DLD1 (cell line): Measurements from ENCODE around the gene STK33.

Source experiments
- in situ Hi-C: cut with HindIII; loops from 2 replicates; pipeline ENCODE4 v1.10.0; 2017; ENCODE audit warnings: low sequenced_read_pairs

The STK33 gene

GRCh38 chr11:8357891-8358566, 236.0 kb downstream of the STK33 start:
- in situ Hi-C loops = no loop called here

DNA sequence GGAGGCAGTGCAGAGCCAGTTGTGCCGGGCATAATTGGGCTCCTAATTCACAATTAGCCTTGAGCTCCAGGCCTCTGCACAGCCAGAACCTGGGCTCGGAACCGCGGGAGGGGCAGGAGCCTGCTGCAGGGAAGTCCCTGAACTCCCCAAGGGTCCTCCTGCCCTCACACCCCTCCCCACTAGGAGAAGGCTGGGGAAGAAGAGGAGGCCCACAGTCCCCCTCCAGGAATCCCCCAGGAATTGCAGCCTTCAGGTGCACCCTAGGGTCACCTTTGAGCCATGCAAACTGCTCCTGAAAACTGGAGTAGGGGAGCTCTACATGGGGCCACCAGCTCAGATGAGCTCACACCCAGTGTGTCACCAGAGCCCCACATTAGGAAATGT, 236.5 kb downstream of the STK33 start:
- in situ Hi-C loops = no loop called here

DNA sequence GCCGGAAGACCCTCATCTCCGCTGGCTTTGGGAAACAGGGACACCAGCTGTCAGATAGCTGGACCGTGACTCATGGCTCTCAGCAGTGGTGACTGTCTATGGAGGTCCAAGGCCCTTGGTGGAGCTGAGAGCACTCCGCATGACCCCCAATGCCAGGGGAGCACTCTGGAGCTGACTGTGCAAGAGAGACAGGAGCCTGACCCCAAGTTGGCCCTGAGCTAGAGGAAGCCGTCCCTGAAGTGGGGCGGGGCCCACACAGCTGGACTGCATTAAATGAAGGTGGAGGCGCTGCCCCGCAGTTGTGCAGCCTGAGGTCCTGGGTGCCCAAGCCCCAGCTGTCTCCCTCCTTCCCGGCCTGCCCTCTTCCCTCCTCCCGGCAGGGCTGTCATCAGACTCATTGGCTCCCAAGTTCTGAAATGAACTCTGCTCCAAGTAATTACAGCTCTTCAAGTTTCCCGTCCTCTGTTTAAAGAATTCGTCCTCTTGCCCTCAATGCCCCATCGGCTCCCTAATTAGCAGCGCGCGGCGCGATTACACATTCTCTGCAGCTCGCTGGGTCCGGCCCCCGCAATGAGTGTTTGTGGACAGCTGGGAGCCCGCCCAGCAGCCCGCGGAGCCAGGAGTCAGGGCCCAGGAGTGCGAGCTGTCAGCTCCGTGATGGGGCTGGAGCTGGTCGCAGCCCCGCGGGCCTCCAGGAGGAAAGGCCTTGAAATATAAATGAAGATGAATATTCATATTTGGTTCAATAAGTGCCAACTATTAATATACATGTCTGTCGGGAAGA, 237.1 kb downstream of the STK33 start:
- in situ Hi-C loops = no loop called here

GRCh38 chr11:8356216-8356615, 237.8 kb downstream of the STK33 start:
- in situ Hi-C loops = no loop called here

GRCh38 chr11:8355416-8355742, 238.6 kb downstream of the STK33 start:
- in situ Hi-C loops = no loop called here

DNA sequence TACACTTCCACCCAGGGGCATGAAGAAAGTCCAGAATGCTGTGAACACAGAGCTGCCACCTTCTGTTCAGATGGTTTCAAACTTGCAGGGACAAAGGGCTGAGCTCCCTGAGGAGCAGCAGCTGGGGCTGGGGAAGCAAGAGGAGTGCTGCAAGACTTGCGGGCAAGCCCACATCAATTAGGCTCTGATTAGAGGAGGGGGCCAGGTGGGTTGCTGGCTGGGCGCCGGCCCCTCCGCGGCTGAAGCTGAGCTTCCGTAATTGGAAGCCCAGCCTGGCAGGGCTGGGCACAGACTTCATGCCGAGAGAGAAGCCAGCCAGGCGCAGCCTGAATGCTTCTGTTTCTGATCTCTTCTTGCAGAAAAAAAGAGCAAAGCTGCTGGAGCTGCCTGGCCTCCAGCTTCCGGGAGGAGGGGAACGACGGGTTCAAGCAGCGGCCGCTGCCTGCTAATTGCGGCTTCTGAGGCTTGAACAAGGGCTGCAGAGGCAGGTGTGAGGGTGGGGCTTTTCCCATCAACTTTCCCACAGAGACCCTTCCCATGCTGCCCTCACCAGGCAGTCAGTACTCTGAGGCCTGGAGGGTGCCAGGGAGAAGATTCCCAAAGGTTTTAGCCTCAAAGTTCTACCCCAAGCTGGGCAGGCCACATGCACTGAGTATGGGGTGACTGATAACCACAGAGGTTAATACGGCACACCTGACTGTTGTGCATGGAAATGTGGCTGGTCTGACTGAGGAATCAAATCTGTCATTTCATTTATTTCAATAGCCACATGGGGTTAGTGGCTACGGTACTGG, 239.2 kb downstream of the STK33 start:
- in situ Hi-C loops = no loop called here

- in situ Hi-C loops = no loop called here
Measured at GRCh38 chr11:8352876-8353505, 241.0 kb downstream of the STK33 start.

DNA sequence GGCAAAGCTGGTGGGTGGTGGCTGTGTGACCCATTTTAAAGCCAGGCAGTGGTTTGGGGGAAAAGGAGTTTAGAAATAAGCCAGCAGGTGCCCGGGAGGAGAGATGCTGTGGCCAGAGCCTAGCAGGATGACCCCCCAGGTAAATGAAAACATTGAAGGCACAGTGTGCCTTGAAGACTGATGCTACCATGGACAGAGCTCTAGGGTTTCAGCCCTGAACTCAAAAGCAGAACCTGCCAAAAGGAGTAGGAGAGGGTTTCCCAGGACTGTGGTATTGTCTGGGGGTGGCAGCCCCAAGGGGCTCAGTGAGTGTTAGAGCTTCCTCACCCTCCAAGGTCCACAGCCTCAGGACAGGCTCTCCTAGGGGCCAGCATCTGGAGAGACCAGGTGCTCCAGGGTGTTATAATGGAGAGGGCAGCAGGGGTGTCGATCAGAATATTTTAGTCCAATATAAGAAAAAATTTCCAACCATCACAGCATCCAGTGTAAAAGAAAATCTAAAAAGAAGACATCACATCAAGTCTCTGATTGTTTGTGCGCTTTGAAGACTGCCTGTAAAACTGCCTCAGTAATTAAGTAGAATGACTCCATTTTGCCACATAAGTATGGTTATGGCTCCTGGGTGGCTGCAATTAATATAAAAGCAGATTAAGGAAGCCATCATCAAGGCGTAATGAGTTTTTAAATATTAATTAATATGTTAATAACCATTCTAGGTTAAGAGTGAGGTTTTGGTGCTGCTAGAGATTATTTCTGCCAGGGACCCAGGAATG, 241.7 kb downstream of the STK33 start:
- in situ Hi-C loops = no loop called here

GRCh38 chr11:8351223-8351622, 242.8 kb downstream of the STK33 start:
- in situ Hi-C loops = no loop called here

DNA sequence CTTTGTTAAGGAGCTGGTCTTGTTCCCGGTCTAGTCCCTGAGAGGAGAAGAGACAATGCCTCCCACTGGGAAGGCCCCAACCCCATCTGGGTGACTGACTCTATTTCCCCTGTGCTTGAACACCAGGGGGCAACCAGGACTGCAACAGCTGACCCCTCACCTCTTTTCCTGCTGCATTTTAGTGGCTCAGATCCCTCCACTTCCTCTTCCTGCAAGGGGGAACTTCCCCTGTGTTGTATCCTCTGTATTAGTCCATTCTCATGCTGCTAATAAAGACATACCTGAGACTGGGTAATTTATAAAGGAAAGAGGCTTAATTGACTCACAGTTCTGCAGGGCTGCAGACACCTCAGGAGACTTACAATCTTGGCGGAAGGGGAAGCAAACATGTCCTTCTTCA, 246.1 kb downstream of the STK33 start:
- in situ Hi-C loops = no loop called here

GRCh38 chr11:8346157-8346755, 247.8 kb downstream of the STK33 start:
- in situ Hi-C loops = no loop called here

DNA sequence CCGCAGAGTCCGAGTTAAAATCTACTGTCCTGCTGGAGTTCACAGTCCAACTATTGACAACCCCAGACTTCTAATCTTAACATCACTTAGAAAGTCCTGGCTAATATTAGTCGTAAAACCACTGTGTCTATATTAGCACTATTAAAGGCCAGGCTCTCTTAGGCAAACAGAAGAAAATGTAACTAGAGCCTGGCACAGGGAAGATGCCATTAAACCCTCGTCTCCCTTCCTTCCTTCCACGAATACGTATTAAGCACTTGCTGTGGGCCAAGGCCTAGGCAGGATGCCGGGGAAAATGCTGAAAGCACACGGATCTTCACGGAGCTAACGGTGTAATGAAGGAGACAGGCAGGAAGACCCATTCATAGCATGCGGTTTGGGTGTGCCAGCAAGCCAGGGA, 248.8 kb downstream of the STK33 start:
- in situ Hi-C loops = no loop called here

- in situ Hi-C loops = no loop called here
Measured at GRCh38 chr11:8344346-8344745, 249.7 kb downstream of the STK33 start.

- in situ Hi-C loops = no loop called here
Measured at GRCh38 chr11:8342821-8343681, 251.0 kb downstream of the STK33 start.

DNA sequence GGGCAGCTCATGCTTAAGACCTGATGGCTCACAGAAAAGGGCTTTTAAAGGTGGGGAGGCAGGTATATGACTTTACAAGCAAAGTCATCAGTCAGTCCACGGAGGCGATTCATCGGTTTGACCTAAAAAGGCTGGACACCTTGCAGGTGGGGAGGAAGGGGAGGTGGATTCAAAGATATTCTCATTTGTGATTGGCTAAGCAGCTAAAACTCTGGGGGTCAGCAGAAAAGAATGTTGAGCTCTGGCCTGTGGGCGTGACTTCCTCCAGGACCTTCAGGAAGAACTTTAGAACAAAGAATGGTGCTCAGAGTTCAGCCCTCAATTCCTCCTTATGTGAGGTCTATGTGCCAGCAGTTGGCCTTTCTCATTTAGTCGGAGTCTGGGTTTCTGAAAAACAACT, 252.0 kb downstream of the STK33 start:
- in situ Hi-C loops = no loop called here
